Fibroblast of skin of abdomen (primary cell): ENCODE data around the gene AFM.

Experiments
- DNase-seq: peaks from one replicate; pipeline ENCODE4 v3.0.0-alpha.2; 2013

The AFM gene

DNA sequence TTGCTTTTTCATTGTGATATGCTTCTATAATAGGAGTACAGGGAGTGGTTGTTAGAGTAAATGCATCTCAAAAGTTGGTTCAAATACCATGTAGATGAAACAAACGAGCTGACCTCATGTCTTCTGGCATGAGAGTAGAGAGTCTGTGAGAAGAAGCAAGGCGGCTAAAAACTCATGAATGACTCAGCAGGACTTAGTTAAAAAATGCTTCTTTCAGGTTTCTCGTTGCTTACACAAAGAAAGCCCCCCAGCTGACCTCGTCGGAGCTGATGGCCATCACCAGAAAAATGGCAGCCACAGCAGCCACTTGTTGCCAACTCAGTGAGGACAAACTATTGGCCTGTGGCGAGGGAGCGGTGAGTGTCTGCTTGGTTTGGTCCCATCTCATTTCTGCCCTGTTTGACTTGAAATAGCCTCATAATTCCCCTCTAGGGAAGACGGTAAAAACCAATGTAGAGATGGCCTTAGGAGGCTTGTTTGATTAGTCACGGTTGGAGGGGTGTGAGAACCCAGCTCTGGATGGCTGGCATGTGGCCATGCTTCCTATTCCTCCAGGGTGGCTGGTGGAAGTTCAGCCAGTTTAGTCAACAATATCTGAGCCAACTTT, 31.0 kb upstream of the AFM start:
- peak; percentile 92 for DNase-seq

- DNase-seq, result peak; percentile 26
Observed at GRCh38 chr4:73451404-73451803, 30.1 kb upstream of the AFM start.

DNA sequence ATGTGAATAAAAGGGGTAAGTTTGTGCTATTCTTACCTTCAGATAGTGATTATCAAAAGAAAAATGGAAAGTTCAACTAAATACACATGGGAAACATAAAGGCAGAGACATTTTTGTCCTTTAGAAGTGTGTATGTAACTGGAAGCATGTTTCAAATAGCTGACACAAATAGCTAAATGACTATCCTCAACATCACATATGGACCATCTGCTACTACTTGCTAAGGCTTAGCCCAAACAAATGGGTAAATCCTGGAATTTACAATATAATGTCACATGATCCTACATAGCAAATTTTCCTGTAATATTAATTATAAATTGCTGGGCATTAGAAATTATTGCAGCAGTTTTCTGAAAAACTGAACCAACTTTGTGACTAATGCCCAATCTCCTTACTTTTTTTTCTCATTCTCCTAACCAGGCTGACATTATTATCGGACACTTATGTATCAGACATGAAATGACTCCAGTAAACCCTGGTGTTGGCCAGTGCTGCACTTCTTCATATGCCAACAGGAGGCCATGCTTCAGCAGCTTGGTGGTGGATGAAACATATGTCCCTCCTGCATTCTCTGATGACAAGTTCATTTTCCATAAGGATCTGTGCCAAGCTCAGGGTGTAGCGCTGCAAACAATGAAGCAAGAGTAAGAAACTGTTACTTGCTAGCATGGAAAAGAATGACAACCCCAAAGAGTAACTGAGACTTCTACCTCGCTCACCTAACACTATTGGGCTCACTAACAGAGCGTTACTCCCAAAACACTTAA, 29.4 kb upstream of the AFM start:
- no peak for DNase-seq

- no peak for DNase-seq
Observed at GRCh38 chr4:73452953-73453700, 28.4 kb upstream of the AFM start.

- no peak for DNase-seq
Observed at GRCh38 chr4:73453701-73454005, 27.9 kb upstream of the AFM start.

DNA sequence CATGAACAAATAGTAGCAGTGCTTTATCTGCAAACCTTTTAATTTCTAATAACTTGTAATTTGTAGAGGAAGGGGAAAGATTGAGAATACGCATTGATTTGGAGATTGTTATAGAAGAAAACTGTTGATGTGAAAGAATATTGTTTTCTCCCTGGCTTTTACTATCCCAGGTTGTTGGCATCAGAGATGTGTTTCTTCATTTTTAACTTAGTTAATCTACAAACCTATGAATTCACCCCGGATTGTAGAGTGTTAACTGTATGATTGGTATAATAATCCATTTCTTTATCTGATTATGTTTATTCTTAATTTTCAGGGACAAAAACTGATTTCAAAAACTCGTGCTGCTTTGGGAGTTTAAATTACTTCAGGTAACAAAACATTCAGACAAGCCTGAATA, 26.6 kb upstream of the AFM start:
- no peak for DNase-seq

- no peak for DNase-seq
Observed at GRCh38 chr4:73456177-73457022, 25.1 kb upstream of the AFM start.

GRCh38 chr4:73458184-73459047, 23.1 kb upstream of the AFM start:
- no peak for DNase-seq

DNA sequence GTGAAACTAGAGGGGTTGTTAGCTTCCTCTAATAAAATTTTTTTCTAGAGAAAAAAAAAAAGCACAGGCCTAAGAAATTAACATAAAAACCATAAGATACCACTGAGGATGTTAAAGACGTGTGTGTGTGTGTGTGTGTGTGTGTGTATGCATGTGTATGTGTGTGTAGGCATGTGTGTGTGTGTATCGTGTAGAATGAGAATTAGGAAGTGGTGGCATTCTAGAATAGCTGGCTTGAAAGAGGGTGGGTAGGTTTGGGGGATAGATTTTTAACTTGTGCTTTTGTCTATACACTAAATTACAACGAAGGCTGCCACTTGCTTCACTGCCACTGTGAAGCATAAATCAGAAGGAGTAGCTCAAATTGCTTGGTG, 22.5 kb upstream of the AFM start:
- no peak for DNase-seq

- no peak for DNase-seq
Observed at GRCh38 chr4:73460913-73461522, 20.5 kb upstream of the AFM start.

GRCh38 chr4:73468170-73468569, 13.4 kb upstream of the AFM start:
- no peak for DNase-seq

GRCh38 chr4:73470728-73471127, 10.8 kb upstream of the AFM start:
- DNase-seq, result no peak

DNA sequence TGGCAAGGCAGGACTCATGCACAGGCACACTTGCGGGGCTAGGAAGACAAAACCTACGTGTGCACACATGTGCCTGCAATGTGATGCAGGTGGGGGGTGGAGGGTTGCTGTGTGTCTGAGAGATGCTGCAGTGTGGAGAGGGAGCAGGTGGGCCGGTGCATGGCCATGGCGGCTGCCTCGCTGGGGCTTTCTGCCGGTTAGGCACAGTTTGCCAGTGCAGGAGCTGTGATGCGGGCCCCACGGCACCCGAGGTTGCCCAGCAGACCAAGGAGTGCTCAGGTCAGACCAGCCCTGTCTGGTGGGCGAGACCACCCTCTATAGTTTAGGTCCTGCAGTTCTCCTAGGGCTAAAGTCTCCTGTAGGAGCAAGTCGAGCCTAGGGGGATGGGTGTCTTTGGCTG, 4.4 kb upstream of the AFM start:
- DNase-seq, result no peak

DNA sequence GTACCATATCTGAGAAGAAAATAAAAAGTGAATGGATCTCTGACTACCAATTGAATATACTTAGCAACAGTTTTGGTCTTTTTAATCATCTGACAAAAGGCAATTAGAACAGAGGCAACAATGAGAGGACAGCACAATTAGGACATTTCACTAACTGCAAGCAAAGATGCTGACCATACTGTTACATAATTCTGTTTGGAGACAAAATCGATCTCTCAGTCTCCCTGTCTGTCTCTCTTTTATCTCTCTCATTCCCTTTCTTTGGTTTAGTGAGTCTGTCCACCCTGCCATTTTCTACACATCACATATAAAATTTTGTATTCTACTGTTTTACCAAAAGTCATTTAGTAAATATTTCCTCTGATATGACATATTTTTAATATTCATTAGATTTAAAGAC, 2.2 kb upstream of the AFM start:
- DNase-seq, result no peak

- DNase-seq, result no peak
Observed at GRCh38 chr4:73485085-73485484, 3.5 kb downstream of the AFM start.

- DNase-seq, result no peak
Observed at GRCh38 chr4:73485596-73485995, 4.1 kb downstream of the AFM start.

GRCh38 chr4:73486497-73486896, 5.0 kb downstream of the AFM start:
- DNase-seq, result no peak

GRCh38 chr4:73487233-73487632, 5.7 kb downstream of the AFM start:
- DNase-seq, result no peak

GRCh38 chr4:73499996-73500765, 18.6 kb downstream of the AFM start:
- no peak for DNase-seq

DNA sequence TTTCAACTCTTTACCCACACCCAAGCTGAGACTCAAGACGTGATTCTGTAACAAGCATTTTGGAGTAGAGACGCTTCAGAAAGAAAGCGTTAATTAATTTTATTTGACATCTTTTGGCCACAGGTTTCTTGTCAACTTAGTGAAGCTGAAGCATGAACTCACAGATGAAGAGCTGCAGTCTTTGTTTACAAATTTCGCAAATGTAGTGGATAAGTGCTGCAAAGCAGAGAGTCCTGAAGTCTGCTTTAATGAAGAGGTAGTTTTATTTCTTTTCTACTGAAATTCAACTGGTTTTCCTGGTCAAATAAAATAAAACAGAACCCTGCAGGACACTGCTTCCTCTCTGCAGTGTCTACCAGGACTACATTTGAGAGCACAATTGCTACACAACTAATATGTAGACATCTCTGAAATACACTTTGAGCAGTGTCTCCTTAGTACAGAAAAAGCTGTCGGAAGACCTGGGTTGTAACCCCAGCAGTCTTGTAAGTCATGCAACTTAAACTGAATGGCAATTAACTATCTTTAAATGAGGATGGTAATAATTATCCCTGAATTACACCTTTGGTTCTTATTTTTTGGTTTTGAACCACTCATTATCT, 20.2 kb downstream of the AFM start:
- no peak for DNase-seq
